Breast epithelium (tissue), 3 donors: Measurements from ENCODE around the gene COL4A4.

Experiments used
- POLR2AphosphoS5 ChIP-seq, 3 donors: sonication (generic); formaldehyde crosslinking; IDR thresholded peaks; one replicate each; pipeline ENCODE4 v1.6.1; 2017; ENCODE audit warnings: antibody characterized with exemption in 3 of 3
- TF ChIP-seq, protein P1 (sequence below), 3 donors: fragments of 450-650 bp; IDR thresholded peaks; one replicate each; pipeline ENCODE4 v1.5.1; 2016 to 2017; ENCODE audit warnings: antibody characterized with exemption in 3 of 3, mild to moderate bottlenecking in 3 of 3, moderate library complexity in 3 of 3

GRCh38 chr2:227123697-227124096 is 40.3 kb downstream of the COL4A4 start:
- TF ChIP-seq, protein P1, sequence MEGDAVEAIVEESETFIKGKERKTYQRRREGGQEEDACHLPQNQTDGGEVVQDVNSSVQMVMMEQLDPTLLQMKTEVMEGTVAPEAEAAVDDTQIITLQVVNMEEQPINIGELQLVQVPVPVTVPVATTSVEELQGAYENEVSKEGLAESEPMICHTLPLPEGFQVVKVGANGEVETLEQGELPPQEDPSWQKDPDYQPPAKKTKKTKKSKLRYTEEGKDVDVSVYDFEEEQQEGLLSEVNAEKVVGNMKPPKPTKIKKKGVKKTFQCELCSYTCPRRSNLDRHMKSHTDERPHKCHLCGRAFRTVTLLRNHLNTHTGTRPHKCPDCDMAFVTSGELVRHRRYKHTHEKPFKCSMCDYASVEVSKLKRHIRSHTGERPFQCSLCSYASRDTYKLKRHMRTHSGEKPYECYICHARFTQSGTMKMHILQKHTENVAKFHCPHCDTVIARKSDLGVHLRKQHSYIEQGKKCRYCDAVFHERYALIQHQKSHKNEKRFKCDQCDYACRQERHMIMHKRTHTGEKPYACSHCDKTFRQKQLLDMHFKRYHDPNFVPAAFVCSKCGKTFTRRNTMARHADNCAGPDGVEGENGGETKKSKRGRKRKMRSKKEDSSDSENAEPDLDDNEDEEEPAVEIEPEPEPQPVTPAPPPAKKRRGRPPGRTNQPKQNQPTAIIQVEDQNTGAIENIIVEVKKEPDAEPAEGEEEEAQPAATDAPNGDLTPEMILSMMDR (IDR thresholded peaks at IDR 0.05) = no peak
- no peak for TF ChIP-seq POLR2AphosphoS5 (IDR thresholded peaks at IDR 0.05)
